Stimulated activated CD4-positive, alpha-beta T cell treated with anti-CD3 and anti-CD28 coated beads, Interleukin-4, amount 100 ng/mL, for 24 hours (primary cell): Measurements from ENCODE around the gene TOX2.

Source experiments
- DNase-seq: peaks from one replicate; pipeline ENCODE4 v3.0.0-alpha.2; 2020

Gene TOX2, protein sequence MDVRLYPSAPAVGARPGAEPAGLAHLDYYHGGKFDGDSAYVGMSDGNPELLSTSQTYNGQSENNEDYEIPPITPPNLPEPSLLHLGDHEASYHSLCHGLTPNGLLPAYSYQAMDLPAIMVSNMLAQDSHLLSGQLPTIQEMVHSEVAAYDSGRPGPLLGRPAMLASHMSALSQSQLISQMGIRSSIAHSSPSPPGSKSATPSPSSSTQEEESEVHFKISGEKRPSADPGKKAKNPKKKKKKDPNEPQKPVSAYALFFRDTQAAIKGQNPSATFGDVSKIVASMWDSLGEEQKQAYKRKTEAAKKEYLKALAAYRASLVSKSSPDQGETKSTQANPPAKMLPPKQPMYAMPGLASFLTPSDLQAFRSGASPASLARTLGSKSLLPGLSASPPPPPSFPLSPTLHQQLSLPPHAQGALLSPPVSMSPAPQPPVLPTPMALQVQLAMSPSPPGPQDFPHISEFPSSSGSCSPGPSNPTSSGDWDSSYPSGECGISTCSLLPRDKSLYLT

GRCh38 chr20:43914311-43915210, at the start of gene TOX2:
TSS of gene TOX2 (plus strand) at chr20:43914852. CDS start at chr20:43914892, 40 bp downstream.
- peak; percentile 27 for DNase-seq

DNA sequence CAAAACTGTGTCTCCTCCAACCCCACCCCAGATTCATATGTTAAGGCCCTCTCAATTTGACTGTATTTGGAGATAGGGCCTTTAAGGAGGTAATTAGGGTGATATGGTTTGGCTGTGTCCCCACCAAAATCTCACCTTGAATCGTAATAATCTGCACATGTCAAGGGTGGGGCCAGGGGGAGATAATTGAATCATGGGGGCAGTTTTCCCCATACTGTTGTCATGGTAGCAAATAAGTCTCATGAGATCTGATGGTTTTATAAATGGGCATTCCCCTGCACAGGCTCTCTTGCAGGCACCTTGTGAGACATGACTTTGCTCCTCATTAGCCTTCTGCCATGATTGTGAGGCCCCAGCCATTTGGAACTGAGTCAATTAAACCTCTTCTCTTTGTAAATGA, 46.6 kb upstream of the TOX2 start:
- DNase-seq, result no peak

DNA sequence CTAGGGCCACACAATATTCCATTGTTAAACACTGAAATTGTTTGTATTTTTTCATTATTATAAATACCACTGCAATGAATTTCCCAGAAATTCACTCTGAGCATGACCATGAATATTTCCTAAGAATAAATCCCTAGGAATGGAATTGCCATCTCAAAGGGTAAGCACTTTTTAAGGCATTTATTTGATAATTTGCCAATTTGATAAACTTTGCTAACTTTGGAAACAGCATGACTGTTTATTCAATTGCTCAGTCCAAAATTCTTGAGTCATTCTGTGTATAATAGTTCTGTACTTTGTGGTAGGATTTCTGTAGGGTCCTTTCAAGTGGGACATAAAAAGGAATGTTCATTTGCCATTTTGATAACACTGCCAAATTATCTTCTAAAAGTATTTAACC, 44.2 kb upstream of the TOX2 start:
- DNase-seq, result no peak

DNA sequence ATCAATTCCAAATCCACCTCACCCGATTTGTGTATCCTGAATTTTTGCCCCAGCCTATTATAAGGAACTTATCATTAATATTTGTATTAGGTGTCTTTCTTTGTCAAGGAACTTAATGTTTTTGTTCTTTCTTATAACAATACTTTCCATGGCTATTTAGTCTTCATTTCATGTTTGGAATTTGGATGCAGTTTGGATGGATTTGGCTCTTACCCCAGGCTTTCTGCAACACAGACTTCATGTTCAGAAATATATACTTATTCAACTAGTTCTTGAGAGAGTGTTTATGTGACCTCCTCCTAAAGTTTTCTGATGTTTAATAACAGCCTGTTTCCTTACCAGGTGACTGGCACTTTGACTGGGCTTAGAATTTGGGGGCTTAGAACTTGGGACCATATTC, 35.9 kb upstream of the TOX2 start:
- no peak for DNase-seq

- no peak for DNase-seq
Measured at GRCh38 chr20:43893930-43894329, 20.7 kb upstream of the TOX2 start.

- DNase-seq, result no peak
Measured at GRCh38 chr20:43894491-43894890, 20.2 kb upstream of the TOX2 start.

GRCh38 chr20:43895235-43895634, 19.4 kb upstream of the TOX2 start:
- no peak for DNase-seq

GRCh38 chr20:43899274-43900120, 15.2 kb upstream of the TOX2 start:
- no peak for DNase-seq

- DNase-seq, result no peak
Measured at GRCh38 chr20:43900121-43900466, 14.6 kb upstream of the TOX2 start.

DNA sequence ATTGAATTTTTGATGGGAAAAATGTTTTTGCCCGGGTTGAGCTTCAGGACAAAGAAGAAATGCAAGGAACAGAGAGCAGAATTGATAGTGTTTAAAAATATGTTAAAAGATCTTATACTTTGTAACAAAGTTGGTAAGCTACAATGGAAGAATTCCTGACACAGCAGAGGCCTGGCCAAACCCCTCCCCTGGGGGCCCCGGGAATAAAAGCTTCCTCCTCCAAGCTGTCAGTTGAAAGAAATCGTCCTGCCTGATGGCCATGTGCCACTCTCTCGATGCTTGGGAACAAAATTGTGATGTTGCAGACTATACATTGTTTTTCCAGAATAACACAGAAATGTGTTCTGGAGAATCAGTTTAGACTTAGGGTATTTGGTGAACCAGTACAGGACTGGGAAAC, 14.2 kb upstream of the TOX2 start:
- DNase-seq, result no peak

GRCh38 chr20:43901296-43901695, 13.4 kb upstream of the TOX2 start:
- no peak for DNase-seq

- no peak for DNase-seq
Measured at GRCh38 chr20:43903953-43904826, 10.5 kb upstream of the TOX2 start.

DNA sequence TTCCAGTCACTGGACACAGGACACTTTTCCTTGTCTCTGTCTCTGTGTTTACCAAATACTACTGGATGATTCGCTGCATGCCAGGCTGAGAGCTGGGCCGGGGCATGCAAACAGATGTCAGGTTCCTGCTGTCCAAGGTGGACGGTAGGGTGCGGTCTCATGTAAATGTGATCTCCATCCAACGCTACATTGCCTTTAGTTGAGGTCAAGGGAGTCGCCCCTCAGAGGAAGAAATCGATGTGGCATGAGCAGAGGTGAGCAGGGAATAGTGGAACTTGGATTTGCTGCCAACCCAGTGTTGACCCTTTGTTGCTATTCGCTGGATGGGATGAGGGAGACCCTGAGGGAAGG, 9.8 kb upstream of the TOX2 start:
- DNase-seq, result no peak

DNA sequence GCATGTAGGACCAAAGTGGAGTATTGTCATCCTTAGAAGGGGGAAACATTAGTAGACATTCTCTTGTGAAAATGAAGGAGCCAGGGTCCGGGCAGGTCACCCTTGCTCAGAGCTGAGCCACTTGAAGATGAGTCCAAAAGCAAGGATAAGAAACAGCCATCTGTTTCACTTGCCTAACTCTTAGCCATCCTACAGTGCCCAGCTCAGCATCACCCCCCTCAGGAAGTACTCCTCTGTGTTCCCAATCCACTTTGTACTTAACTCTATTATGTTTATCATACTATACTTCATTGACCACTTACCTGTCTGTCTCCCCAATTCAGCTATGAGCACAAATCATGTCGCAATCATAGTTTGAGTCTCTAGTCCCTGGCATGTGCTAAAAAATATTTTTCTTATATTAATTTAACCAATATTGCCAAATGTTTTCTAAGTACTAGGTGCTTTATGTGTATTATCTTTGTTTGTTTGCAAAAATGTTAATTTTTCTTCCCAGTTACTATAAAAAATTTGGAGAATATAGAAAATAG, 8.1 kb upstream of the TOX2 start:
- no peak for DNase-seq

- no peak for DNase-seq
Measured at GRCh38 chr20:43909211-43909610, 5.4 kb upstream of the TOX2 start.

GRCh38 chr20:43909720-43910119, 4.9 kb upstream of the TOX2 start:
- no peak for DNase-seq

DNA sequence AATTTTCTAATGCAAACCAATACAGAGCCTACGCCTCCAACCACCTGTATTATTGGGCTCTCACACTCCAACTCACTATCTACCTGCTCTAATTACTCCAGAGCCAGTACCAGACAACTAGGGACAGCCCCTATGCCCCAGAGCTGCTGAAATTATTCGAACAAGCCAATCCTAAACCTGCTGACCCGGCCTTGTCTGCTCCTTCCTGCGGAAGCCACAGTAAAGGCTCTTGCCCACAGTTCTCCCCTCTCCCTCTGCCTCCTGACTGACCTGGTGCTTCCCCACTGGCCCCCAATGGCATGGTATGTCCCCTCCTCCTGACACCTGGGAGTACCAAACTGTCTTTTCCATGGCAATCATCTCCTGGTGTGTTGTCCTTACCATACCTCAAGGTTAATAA, 4.1 kb upstream of the TOX2 start:
- DNase-seq, result no peak

DNA sequence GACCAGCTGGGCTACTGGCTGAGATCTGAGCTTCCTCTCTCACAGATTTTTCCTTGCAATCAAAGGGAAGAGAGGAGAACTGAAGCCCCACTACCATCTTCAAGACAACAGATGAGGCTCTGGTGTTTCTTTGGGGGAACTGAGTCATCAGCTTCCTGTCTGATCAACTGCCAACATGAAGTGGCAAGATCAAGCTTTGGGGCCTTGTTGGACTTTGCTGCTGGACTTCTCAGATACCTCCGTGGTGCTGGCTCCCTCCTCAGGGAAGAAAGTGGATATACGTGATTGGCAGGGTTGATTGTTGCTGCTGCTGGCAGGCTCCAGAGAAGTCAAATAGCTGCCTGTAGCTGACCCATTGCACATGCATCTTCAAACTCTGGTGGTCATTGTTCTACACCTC, 3.6 kb upstream of the TOX2 start:
- no peak for DNase-seq

DNA sequence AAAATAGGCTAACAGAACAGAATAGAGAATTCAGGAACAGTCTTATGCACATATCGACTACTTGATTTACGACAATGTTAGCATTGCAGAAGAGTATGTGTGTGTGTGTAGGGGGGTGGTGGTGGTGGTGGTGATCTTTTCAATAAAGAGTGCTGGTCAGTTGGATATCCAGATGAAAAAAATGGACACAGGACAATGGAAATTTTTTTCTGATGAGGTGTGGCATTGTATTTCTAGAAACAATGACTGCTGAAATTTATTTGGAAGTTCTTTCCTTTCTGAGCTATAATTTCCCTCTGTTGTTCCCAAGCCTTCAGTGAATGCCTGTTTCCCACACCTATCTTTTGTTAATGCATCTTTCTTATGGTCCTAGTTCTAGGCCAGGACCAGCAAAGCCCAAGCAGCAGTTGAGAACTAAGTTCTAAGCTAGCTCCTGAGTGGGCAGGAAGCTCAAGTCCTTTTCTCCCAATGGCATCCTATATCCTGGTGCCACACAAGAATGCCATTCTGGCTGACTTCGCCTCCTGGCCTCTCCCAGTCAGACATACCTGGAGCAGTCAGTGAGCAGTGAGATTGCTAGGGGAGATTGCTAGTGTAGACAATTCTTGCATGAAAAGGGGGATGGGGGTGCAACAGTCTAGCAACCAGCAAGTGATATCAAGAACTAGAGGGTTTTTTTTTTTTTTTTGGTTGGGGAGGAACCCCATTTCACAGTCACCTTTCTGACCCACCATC, 1.2 kb upstream of the TOX2 start:
- DNase-seq, result no peak

DNA sequence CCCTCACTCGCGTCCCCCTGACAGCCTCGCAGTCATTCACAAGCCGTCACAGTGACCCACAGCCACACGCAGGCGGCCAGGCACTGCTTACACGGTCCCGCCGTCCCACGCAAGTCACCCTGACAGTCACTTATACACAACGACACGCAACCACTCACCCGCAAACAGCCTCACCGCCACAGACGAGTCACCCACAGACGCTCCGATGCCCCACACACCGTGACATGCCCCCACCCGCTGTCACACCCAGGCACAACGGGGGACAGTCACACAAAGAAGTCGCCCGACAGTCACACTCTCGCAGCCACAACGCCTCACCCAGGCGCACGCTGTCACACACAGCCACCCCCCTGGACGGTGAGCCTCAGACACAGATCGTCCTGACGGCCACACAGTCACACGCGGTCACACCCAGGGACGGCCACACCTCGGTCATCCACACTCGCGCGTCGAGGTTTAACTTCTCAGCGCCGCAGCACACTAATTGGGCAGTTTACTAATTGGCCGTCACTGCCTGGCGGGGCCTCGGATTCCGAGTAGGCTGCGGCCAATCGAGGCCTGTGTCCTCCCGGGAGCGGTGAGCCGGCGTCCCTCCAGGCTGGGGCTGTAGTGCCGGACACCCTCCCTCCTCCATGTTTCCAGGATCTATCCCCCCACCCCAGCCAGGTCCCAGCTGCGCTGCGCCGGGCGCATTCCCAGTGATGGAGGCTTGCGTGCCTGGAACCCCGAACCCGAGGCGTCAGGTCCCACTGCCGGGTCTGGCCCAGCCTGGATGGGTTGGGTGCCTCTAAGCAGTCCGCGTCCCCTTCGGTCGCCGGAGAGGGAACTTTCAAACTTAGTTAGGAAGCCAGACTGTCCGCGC, 790 bp downstream of the TOX2 start:
- DNase-seq, result peak; percentile 54
